CD4-positive, alpha-beta T cell treated with Interleukin-4 for 4 hours (primary cell): ENCODE data around the gene TGFA.
A peak's percentile ranks its signal among the peaks of the same experiment; 100 is the strongest.
"Not testable (repeated sequence)": the region's sequence is repeated elsewhere in the genome, so short reads cannot be mapped to it uniquely, and the experiment has no call there.

Experiments used
- DNase-seq: peaks from one replicate; pipeline ENCODE4 v3.0.0-alpha.2; 2020

The TGFA gene

DNA sequence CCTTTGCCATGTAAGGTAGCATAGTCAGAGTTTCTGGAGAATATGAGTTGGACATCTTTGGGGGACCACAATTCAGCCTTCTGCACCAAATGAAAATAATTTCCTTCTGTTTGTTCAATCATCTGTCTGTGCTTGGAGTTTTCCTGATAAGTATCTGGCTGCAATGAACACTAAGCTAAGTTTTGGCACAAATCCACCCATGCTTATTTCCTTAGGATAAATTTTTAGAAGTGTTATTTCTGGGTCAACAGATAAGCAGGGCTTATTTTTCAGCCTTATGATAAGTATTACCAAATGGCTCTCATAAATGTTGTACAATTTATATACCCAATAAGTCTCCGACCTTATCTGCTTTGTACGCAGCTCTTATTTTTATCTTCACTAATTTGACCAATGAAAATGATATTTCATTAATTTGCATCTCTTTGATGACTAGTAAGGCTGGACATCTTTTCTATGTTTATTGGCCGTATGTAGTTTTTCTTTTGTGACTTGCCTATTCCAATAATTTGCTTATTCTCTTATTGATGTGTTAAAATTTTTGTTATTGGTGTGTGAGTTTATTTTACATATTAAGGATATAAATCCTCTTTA, 59.2 kb downstream of the TGFA start:
- DNase-seq, result no peak

DNA sequence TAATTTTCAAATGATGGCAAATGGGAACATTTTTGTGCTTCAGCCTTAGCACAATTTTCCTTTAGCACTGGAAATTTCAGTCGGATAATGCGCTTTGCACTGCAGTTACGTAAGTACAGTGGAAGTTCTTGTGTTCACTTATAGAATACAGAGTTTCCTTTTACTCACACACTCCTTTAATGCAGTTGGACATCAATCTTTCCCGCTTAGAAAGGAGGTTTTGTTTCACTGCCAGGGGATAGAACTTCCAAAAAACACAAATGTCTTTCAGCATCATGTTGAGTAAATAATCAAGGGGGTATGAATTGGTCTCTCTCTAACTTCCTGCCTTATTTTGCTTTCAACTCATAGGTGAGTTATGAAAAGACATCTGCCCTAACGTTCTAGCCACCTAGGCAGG, 63.2 kb downstream of the TGFA start:
- DNase-seq, result no peak

DNA sequence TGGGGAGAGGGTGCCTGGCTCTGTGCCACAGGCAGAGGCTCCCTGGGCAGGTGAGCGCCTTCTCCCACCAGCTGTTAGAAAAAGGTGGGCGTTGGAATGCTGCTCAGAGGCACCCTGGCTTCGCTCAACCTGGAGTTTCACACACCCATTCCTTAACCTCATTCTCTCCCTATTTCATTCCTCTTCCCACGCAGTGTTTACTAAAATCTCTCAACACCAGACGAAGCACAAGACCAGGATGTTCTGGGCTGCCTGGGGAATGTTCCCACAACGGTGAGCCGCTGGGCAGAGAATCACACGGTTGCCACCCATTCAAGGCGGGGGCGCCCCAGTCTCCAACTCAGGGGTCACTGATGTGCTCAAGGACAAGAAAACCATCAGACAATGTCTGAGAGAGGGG, 64.5 kb downstream of the TGFA start:
- no peak for DNase-seq

DNA sequence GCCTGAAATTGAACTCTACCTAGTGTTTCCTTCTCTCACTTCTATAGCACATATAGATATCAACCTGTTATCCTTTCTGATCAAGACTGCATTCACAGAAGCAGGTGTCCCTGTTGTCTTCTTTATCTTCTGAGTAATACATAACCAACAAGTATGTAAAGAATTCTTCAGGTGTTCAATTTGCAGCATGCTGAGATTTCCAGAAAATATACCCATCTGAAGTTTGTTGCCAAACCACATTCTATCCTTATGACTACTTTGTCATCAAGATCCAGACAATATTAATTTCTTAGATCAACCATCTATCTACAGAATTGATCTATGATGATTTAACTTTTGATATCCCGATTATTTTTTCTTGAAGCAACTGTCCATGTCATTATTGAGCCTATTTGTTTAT, 69.5 kb downstream of the TGFA start:
- DNase-seq, result no peak

DNA sequence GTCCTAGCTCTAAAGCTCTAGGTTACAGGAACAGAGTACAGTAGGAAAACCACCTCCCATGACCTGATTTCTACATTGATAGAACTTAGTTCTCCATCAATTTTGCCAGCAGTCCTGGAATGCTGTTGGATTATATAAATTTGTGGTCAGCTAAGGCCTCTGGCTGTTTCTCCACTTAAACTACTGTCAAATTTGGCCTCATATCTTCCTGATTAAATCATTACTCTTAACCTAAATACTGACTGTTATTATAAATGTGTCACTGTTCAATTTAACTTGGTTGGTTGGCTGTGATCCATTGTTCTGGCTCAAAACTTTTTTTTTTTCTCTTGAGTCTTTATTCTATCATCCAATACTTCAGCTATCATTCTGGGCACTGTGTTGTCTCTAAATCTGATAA, 71.2 kb downstream of the TGFA start:
- DNase-seq, result no peak

DNA sequence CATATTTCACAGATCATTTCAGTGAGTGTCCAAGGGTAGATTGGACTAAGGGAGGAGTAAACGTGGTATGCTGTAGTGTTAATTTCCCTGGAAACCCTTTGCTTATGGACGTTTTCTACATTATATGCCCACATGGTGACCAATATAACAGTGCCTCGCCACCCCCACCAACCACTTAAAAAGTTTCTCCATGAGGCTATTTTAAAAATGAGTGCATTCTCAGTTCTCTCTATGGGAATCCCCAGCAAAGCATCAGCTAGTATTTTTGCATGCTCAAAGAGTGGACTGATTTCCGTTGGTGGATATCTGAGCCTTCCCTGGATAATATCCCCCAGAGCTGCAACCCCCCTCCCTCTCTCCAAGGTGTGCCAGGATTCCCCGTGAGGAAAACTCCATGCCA, 73.2 kb downstream of the TGFA start:
- DNase-seq, result no peak

DNA sequence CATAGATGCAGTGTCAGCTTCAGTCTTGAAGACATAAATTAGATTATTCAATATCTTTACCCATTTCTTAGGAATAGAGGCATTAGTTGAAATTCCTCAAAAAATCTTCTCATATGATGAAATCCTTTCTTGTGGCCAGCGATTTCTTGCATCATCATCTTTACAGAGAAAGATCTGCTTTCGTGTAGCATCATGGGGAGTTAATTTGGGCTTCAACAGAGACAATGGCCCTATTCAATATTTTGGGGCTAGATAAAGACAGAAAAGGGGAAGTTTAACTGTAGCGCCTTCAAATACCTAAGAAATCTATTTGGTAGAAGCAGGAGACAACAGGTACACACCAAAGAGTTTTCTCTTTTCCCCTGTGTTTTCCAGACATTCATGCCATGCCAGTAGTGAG, 73.8 kb downstream of the TGFA start:
- no peak for DNase-seq

DNA sequence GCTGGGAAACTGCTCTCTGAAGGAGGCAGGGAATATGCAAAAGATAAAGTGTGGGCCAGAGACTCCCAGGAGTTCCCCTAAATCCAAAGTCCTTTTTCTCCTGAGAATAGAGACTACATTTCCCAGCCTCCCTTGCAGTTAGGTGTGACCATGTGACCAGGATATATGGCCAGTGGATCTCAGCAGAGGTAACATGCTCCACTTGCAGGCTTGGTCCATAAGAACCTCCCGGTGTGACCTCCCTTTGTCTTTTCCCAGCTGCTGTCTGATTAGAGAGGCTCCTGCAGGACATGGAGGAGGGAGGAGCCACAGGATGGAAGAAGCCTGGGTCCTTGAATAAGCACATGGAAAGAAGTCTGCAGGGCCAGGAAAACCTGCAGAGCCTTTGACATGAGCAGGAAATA, 76.2 kb downstream of the TGFA start:
- no peak for DNase-seq

DNA sequence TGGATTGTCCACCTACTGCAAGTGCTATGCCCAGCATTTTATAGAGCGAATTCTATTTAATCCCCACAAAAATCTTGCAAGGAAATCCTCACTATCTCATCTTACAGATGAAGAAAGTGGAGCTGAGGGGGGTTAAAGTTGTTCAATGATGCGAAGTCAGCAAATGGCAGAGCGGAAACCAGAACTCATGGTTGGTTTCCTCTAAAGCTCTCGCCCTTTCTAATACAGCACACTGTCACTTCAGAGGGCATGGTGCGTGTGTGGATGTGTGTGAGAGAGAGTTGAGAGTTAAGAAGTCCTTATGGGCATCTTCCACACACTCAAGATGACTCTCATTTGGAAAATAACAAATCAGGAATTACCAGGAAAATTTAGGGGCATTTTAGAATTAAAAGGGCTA, 78.4 kb downstream of the TGFA start:
- DNase-seq, result peak; percentile 9

DNA sequence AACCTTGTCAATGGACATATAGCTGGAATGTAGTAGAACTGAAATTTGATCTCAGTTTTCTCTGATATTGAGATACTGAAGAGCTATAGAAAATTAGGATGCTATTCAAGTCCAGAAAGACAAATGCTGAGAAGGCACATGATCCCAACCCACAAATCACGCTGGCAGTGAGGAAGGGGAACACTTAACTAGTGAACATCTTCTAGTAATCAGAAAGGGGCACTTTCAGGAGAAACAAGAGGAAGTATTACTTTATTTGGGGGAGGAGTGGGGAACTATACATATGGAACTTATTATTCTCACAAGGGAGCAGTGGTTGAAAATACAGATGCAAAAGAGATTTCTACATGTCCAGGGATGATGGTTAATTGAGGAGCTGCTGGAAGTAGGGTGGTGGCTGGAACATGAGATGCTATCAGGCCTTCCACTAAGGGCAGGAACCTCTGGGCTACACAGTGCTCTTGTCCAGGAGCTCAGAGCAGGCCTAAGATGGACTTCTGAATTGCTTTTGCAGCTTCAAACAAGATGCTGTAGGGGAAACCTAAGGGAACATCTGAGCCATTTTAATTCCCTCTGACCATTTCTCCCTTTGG, 79.3 kb downstream of the TGFA start:
- DNase-seq, result no peak

DNA sequence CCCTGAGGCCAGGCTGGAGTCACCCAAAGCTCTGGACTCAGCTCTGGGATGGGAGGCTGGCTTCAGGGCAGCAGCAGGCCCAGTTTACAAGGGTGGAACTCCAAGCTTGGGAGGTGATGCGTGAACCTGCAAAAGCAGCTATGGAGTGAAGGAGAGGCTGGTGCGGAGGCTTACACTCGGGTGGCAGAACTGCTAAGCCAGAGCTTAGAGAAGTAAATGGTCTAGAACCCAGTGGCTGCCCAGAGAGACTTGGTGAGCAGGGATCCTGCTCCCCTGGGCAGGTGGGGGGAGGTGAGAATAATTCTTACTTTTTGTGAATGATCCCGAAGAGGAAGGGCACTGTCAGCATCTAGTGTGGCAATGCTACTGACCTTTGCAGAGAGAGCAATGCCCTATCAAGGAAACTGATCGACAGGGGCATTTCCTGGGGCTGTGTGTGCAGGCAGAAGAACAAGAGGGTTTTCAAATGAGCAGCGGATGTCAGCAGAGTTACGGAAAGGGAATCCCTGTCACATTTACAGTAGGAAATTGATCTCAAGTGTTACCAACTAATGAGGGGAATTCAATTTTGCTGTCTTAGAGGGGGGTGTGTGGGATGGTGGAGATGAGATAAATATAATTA, 80.4 kb downstream of the TGFA start:
- no peak for DNase-seq

DNA sequence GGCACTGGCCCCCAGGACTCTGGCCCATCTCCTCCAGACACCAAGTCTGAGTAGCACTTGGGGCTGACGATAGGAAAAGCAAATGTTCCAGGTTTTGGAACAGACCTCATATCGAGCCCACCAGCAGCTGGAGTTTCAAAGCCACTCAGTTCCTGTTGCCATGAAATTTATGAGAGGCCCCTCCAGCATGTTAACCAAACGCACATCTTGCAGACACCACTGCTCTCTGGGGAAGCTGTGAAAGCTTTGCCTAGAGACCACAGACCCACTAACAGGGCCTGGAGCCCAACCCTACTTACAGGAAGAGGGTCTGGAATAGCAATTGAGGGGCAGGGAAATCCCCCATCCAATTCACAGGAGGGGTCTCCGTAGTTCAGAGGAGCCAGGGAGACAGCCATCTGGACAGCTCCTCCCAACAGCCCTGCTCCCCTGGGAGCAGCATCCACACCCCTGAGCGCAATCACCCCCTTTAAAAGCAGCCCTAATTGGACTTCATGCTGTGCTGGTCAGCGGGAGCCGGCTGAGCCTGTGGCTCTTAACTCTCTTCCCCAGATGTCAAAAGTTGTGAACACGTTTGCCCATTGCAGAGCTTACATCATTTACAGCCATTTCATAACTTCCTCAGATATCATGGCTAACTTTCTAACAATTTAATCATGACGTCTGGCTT, 81.3 kb downstream of the TGFA start:
- DNase-seq, result no peak

DNA sequence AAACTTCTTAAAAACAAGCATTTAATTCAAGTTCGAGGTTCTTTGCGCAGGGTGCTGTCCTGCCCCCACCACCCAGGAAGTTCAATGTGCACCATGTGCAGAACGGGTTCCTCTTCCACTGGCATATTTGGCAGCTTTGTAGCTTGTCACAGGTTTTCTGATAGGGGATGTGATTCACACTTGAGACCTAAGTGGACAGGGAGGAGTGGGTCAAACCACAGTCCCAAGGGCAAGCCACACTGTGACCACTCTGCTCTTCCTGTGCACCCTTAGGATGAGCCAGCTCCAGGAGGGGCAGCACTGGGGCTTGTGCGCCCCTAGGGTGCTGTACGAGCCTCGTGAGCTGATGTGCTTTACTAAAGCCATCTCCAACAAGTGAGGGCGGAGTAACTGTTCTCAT, 82.5 kb downstream of the TGFA start:
- no peak for DNase-seq

DNA sequence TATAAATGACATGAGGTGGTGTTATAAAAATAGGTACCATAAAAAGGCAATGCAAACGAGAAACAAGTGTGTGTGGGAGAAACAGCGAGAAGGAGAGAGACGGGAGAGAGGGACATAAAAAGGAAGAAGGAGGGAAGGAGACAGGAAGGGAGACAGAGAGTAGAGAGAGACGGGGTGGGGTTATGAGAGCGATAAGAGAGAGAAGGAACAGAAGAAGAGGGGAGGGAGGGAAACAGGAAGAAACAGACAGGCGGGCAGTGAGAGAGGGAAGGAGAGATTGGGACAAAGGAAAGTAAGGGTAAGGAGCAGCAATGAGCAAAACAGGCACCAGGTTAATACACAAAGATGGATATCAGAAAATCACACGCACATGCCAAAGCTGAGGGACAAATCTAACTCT, 83.7 kb downstream of the TGFA start:
- DNase-seq, result no peak

DNA sequence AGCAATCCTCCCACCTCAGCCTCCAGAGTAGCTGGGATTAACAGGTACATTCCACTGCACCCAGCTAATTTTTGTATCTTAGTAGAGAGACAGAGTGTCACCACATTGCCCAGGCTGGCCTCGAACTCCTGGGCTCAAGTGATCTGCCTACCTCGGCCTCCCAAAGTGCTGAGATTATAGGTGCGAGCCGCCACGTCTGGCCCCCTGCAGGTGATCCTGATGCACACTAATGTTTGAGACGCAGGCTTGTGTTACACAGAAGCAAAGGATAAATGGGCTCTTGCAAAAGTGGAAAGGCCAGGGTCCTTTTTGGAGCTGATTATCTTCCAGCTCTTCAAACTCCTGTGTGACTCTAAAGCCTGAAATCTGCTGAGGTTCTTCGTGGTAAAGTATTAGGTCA, 84.2 kb downstream of the TGFA start:
- no peak for DNase-seq

DNA sequence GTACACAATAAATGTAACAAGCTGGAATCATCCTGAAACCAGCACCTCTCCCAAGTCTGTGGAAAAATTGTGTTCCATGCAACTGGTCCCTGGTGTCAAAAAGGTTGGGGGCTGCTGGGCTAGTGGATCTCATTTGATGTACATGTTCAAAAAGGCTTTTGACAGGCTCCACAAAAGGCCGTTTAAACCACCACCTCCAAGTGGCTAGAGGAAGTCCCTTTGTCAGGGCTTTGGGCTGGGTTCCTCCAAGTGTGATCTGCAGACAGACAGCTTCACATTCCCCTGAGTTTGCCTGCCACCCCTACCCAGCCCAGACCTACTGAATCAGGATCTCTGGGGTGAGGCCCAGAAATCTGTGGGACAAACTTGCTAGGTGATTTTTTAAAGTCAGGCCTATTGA, 84.7 kb downstream of the TGFA start:
- DNase-seq, result no peak

DNA sequence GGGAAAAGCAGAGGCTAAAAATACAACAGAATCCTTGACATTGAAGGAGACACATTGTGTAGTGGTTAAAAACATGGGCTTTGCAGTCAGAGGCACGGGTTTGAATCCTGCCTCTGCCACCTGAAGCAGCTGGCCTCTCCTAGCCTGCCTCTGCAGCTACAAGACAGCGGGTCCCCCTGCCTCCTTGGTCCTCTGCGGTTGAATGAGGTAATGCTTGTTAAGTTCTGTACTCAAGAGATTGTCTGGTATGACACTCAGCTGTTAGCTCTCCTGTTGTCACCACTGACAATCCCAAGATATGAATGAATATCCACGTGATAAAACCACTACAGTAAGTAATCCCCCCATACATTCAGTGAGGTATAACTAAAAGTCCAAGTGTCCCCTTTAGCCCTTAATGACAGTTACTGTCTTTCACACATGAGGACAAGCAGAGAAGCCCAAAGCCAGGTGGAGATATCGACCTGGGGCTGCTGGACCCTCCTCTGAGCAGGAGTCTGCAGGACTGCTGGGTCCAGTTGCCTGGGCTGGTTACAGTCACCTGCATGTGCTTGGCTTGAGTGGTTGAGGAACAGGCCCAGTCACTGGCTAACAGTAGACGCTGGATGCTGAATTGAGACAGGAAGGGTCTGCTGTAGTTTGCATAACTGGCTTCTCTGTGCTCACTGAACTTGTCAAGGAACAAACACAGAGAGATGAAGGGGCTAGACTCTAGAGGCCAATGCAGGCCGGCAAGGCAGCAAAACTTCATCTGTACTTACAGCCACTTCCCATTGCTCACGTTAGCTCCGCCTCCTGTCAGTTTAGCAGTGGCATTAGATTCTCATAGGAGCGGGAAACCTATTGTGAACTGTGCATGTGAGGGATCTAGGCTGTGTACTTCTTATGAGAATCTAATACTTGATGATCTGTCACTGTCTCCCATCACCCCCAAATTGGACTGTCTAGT, 85.5 kb downstream of the TGFA start:
- no peak for DNase-seq

DNA sequence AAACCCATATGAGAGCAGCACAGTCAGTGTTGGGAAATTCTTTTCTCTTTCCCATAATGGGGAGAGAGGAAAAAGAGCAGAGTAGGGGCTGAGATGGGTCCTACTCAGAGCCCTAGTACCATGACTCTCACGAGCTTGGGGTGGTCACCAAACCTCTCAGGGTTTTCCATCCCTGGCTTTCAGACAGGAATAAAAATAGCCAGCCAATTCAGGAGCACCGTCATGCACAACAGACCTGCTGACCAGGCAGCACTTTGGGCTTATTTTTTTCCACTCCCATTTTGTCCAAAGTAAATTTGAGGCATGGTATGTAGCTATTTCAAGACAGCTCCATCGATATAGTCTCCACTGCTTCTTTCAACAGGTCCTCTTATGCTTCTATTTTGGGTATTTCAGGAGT, 86.4 kb downstream of the TGFA start:
- no peak for DNase-seq

DNA sequence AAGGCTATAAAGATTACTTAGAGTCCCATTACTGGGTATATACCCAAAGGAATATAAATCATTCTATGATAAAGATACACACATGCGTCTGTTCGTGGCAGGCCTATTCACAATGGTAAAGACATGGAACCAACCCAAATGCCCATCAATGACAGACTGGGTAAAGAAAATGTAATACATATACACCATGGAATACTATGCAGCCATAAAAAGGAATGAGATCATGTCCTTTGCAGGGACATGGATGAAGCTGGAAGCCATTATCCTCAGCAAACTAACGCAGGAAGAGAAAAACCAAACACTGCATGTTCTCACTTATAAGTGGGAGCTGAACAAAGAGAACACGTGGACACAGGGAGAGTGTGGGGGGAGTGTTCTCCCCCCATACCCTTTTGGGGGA, 87.0 kb downstream of the TGFA start:
- DNase-seq, result not testable (repeated sequence)

DNA sequence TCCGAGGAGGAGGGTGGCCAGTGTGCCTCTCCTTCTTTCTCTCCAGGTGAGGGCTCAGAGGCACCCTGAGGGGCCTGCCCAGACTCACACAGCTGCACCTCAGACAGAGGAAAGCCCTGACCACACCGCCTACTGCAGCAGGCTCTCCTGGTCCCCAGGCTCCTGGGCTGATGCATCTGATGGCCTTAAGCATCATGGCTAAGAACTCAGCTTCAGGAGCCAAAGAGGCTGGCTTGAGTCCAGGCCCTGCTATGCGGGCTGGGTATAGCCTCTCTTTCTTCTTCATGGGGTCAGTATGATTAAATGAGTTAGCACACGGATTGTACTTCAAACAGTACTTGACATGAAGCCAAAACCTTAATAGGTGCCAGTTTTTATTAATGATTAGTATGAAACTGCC, 89.6 kb downstream of the TGFA start:
- no peak for DNase-seq

DNA sequence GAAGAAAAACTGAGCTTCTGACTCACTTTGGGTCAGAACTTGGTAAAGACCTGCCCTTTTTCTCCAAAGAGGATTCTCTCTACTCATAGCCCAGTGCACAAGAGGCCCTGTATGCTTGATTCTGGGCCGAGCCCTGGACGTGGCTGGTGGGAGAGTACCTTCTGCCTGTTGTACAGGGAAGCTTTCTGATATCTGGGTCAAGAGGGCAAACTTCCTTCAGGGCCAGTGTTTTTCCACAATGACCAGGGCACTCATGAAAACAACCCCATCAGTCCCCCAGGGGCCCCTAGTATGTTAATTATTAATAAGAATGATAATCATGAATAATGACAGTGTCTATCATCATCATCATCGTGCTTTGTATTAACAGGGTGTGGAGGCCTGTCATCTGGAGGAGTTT, 90.0 kb downstream of the TGFA start:
- DNase-seq, result no peak

DNA sequence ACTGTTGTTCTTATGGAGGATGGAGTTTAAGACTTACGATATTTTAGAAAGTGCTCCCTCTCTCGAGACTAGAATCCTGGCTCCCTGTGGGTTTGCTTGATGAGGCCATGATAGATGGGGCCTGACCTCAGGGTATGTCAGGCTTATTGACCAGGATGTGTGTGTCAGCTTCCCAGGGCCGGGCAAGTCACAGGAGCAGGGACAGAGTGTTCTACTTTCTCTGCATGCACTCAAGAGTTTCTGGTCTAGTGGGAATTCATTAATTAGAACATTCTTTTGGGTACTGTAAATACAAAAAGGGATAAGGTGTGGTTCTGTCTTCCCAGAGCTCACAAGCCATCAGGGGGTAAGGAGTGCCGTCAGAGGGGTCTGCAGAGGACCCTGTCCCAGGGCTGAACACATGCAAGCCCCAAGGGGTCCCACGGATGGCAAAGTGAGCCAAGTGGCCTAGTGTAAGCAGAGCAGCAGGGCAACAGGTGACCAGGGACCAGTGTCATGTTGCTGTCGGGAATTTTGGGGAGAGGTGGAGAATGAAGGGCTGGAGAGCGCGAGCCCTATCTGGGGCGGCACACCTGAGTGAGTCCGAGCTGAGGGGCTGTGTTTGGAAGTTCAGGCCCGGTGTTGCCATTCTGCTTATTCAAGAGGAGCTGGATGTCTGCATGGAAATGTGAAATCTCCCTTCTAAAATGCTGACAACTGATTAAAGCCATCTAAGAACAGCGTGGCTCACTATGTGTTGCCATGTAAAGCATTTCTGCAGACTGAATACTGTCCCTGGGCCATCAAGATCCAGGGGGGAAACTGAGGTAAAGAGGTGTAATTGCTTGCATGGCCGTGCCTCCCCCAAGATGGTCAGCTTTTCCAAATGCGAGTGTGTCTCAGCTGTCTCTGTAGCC, 91.4 kb downstream of the TGFA start:
- DNase-seq, result no peak
